ENCODE data around the gene GRIP2. TPM values are rescaled to one million over a fixed set of nuclear protein-coding genes. Genes with fewer than 3 reads are reported as not detected.

GRIP2 gene
- total RNA-seq, 4 donors from 2014 or later = 0.77 to 8.0 (median 2.1) TPM

- Histone ChIP-seq H3K36me3 (no peaks in the 10 kb centered on the region), H3K27ac (no peak overlapping the region), H3K9me3 (no peaks in the 10 kb centered on the region), H3K4me3 (no peak overlapping the region), H3K4me1 (no peaks in the 10 kb centered on the region), H3K27me3 (no peaks in the 10 kb centered on the region)
- DNase-seq = no peak
- no peak for TF ChIP-seq CTCF (IDR thresholded peaks at IDR 0.05)
- TF ChIP-seq POLR2A (IDR thresholded peaks at IDR 0.05) = no peak
- intact Hi-C loops (cut with DNase I; ENCODE audit: low total_unique reads) = no loop called here
These were observed 761 bp upstream of the GRIP2 start for GRCh38 chr3:14540821-14541385.

GRCh38 chr3:14539384-14539741, 779 bp downstream of the GRIP2 start:
- H3K4me3 ChIP-seq = peak overlapping the region in 1 of 2 donors; percentile 11
- DNase-seq = no peak

GRCh38 chr3:14538451-14539088, 1.6 kb downstream of the GRIP2 start:
- Histone ChIP-seq H3K36me3 (no peaks in the 10 kb centered on the region), H3K4me3 (no peak overlapping the region), H3K9me3 (no peaks in the 10 kb centered on the region), H3K4me1 (no peaks in the 10 kb centered on the region), H3K27ac (no peak overlapping the region), H3K27me3 (no peaks in the 10 kb centered on the region)
- DNase-seq = no peak
- intact Hi-C loops (cut with DNase I; ENCODE audit: low total_unique reads) = no loop called here
- no peak for TF ChIP-seq POLR2A (IDR thresholded peaks at IDR 0.05)
- no peak for TF ChIP-seq CTCF (IDR thresholded peaks at IDR 0.05)

More at GRCh38 chr3:14539384-14539741, 779 bp downstream of the GRIP2 start:
- Histone ChIP-seq H3K27me3 (no peaks in the 10 kb centered on the region), H3K36me3 (no peaks in the 10 kb centered on the region), H3K4me1 (no peaks in the 10 kb centered on the region), H3K9me3 (no peaks in the 10 kb centered on the region), H3K27ac (no peak overlapping the region)
- intact Hi-C loops (cut with DNase I; ENCODE audit: low total_unique reads) = no loop called here
- TF ChIP-seq POLR2A (IDR thresholded peaks at IDR 0.05) = no peak
- TF ChIP-seq CTCF (IDR thresholded peaks at IDR 0.05) = no peak

- Histone ChIP-seq H3K9me3 (no peaks in the 10 kb centered on the region), H3K27me3 (no peaks in the 10 kb centered on the region), H3K27ac (no peak overlapping the region), H3K36me3 (no peaks in the 10 kb centered on the region), H3K4me3 (no peak overlapping the region), H3K4me1 (no peaks in the 10 kb centered on the region)
- intact Hi-C loops (cut with DNase I; ENCODE audit: low total_unique reads) = no loop called here
- DNase-seq = no peak
- no peak for TF ChIP-seq POLR2A (IDR thresholded peaks at IDR 0.05)
- no peak for TF ChIP-seq CTCF (IDR thresholded peaks at IDR 0.05)
These were observed 2.3 kb downstream of the GRIP2 start for GRCh38 chr3:14537590-14538450.
